Sigmoid colon (tissue), 7 donors: Measurements from ENCODE around the gene PLXNA3. TPM values are rescaled to one million over a fixed set of nuclear protein-coding genes. Genes with fewer than 3 reads are reported as not detected.

Source experiments
- DNase-seq: peaks from one replicate; pipeline ENCODE4 v3.0.0-alpha.2; 2019
- H3K27ac ChIP-seq, 4 donors: fragments of 200-600 bp; sonication (generic); one replicate each; pipeline ENCODE4 v1.5.1; 2016 to 2019; ENCODE audit warnings: mild to moderate bottlenecking in 1 of 4
- H3K27me3 ChIP-seq, 3 donors: fragments of 200-600 bp; sonication (generic); one replicate each; pipeline ENCODE4 v1.5.1; 2019; ENCODE audit warnings: mild to moderate bottlenecking in 1 of 3
- H3K36me3 ChIP-seq, 4 donors: fragments of 200-600 bp; sonication (generic); one replicate each; pipeline ENCODE4 v1.5.1; 2016 to 2019
- H3K4me1 ChIP-seq, 4 donors: fragments of 200-600 bp; sonication (generic); one replicate each; pipeline ENCODE4 v1.5.1; 2017 to 2019
- H3K4me3 ChIP-seq, 4 donors: fragments of 200-600 bp; sonication (generic); one replicate each; pipeline ENCODE4 v1.5.1; 2017 to 2019; ENCODE audit warnings: mild to moderate bottlenecking in 2 of 4, moderate library complexity in 1 of 4
- H3K9me3 ChIP-seq, 4 donors: fragments of 200-600 bp in 3 of 4; sonication (generic) in 3 of 4; one replicate each; pipeline versions ENCODE4 v1.5.1 to v1.6.1; 2013 to 2019
- EP300 ChIP-seq, 4 donors: sonication (generic); formaldehyde crosslinking; IDR thresholded peaks; one replicate each; pipeline ENCODE4 v1.6.1; 2017; ENCODE audit warnings: antibody characterized with exemption in 4 of 4
- POLR2A ChIP-seq, 2 donors: fragments of 450-650 bp; IDR thresholded peaks; one replicate each; pipeline ENCODE4 v1.6.1; 2016; ENCODE audit warnings: antibody characterized with exemption in 2 of 2, mild to moderate bottlenecking in 2 of 2, moderate library complexity in 2 of 2
- POLR2AphosphoS5 ChIP-seq, 4 donors: sonication (generic); formaldehyde crosslinking; IDR thresholded peaks; one replicate each; pipeline ENCODE4 v1.6.1; 2017; ENCODE audit warnings: antibody characterized with exemption in 4 of 4
- WGBS, 2 donors: extraction: QIAGEN DNeasy Blood & Tissue Kit; methylation state at CpG; one replicate each; pipeline ENCODE4 v1.1.7; 2013; 5-methylcytosine and 5-hydroxymethylcytosine counted together
- intact Hi-C: fragments of 100-400 bp; cut with DNase I; formaldehyde crosslinking; loops from one replicate; pipeline ENCODE4 v1.15.1; 2023
- polyA plus RNA-seq, 3 donors: library from polyadenylated mRNA; stranded (reverse); fragments of 200-250 nt; gene quantifications; one replicate each; pipeline ENCODE4 v1.2.3, GENCODE V29; 2013
- total RNA-seq, 4 donors: library from RNA; depleted of rRNA; stranded (reverse); fragments of >200 nt; gene quantifications; one replicate each; pipeline ENCODE4 v1.1.0, GENCODE V29; 2016
- TF ChIP-seq, protein P1 (sequence below), 4 experiments: fragments of 450-650 bp in 3 of 4; fragments of 200-600 bp in 1 of 4; IDR thresholded peaks; one replicate each; pipeline ENCODE4 v1.5.1; 2016 to 2019; ENCODE audit warnings: antibody characterized with exemption in 4 of 4, mild to moderate bottlenecking in 3 of 4, moderate library complexity in 2 of 4
- donor health status: healthy with polysubstance abuse.
- donor health status: Bipolar disorder and iron deficiency.
- donor health status: healthy.

PLXNA3 gene
- total and polyA plus RNA-seq, 7 donors: 3.1 to 22.9 (median 6.1) TPM

DNA sequence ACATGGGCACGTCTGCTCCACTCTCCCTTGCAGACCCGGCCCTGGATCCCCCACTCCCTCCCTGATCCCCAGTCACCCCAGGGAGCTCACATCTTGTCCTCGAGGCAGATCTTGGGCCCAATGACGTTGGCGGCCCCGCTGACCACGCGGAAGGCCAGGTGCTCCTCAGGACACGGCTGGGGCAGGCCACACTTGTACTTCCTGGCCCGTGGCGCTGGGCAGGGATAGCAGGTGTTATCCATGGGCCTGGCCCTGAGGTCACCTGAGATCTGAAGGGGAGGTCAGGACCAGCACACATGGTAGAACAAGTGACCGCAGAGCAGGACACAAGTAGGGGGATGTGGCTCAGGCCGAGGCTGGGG lies 50.3 kb downstream of the PLXNA3 start:
- no peaks in the 10 kb centered on the region for H3K4me1 ChIP-seq
- DNase-seq: no peak
- H3K9me3 ChIP-seq: no peaks in the 10 kb centered on the region
- WGBS, 2 donors: 92 to 93% methylated on average over 13 of the region's 13 CpGs
- no peaks in the 10 kb centered on the region for H3K27me3 ChIP-seq
- no peak overlapping the region for H3K27ac ChIP-seq
- H3K4me3 ChIP-seq: no peak overlapping the region
- intact Hi-C loops: no loop called here
- peaks cover 0 to 38% (median 0%) of the 10 kb centered on the region in 4 donors for H3K36me3 ChIP-seq
- no peak for TF ChIP-seq POLR2AphosphoS5 (IDR thresholded peaks at IDR 0.05)
- TF ChIP-seq, protein P1, sequence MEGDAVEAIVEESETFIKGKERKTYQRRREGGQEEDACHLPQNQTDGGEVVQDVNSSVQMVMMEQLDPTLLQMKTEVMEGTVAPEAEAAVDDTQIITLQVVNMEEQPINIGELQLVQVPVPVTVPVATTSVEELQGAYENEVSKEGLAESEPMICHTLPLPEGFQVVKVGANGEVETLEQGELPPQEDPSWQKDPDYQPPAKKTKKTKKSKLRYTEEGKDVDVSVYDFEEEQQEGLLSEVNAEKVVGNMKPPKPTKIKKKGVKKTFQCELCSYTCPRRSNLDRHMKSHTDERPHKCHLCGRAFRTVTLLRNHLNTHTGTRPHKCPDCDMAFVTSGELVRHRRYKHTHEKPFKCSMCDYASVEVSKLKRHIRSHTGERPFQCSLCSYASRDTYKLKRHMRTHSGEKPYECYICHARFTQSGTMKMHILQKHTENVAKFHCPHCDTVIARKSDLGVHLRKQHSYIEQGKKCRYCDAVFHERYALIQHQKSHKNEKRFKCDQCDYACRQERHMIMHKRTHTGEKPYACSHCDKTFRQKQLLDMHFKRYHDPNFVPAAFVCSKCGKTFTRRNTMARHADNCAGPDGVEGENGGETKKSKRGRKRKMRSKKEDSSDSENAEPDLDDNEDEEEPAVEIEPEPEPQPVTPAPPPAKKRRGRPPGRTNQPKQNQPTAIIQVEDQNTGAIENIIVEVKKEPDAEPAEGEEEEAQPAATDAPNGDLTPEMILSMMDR (IDR thresholded peaks at IDR 0.05): no peak
- TF ChIP-seq POLR2A (IDR thresholded peaks at IDR 0.05): no peak
- no peak for TF ChIP-seq EP300 (IDR thresholded peaks at IDR 0.05)

DNA sequence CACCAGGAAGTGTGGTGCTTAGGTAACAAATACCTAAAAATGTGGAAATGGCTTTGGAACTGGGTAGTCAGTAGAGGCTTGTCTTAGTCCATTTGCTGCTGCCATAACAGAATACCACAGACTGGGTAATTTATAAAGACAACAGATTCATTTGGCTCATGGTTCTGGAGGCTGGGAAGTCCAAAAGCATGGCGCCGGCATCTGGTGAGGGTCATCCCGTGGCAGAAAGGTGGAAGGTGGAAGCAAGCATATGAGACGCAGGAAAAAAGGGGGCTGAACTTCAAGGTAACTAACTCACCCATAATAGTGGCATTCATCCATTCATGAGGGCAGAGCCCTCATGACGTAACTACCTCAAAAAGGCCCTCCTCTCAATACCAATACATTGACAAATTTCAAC lies 51.4 kb downstream of the PLXNA3 start:
- no peak for DNase-seq
- H3K4me3 ChIP-seq: no peak overlapping the region
- H3K9me3 ChIP-seq: no peaks in the 10 kb centered on the region
- no peaks in the 10 kb centered on the region for H3K27me3 ChIP-seq
- H3K27ac ChIP-seq: no peak overlapping the region
- peaks cover 0 to 38% (median 0%) of the 10 kb centered on the region in 4 donors for H3K36me3 ChIP-seq
- H3K4me1 ChIP-seq: no peaks in the 10 kb centered on the region
- intact Hi-C loops: no loop called here
- WGBS, 2 donors: 93 to 97% methylated on average over 5 of the region's 5 CpGs
- TF ChIP-seq POLR2A (IDR thresholded peaks at IDR 0.05): no peak
- no peak for TF ChIP-seq POLR2AphosphoS5 (IDR thresholded peaks at IDR 0.05)
- no peak for TF ChIP-seq EP300 (IDR thresholded peaks at IDR 0.05)

DNA sequence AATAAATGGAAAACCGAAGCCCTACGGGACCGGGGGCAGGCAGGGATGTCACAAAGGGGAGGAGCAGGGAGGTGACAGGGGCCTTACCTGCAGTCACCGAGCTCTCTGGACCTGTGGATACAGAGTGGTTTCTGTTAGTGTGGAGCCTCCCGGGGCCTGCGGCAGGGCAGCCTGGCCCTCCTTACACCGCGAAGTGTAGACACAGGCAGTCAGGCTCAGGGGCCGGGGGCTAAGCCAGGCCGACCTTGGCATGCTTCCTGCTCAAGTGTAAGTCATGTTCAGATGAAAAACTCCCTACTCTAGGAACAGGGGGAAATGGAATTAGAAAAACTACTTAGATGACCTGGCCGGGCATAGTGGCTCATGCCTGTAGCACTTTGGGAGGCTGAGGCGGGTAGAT lies 53.7 kb downstream of the PLXNA3 start:
- no peak overlapping the region for H3K27ac ChIP-seq
- intact Hi-C loops: no loop called here
- 75 to 91% methylated on average over 12 of the region's 12 CpGs for WGBS, 2 donors

GRCh38 chrX:154512879-154513553 lies 54.9 kb downstream of the PLXNA3 start:
- no peaks in the 10 kb centered on the region for H3K9me3 ChIP-seq
- peaks cover 0 to 7% (median 0%) of the 10 kb centered on the region in 4 donors for H3K36me3 ChIP-seq
- H3K4me3 ChIP-seq: no peak overlapping the region
- WGBS, 2 donors: 94 to 96% methylated on average over 16 of the region's 16 CpGs
- TF ChIP-seq POLR2AphosphoS5 (IDR thresholded peaks at IDR 0.05): no peak
- H3K27me3 ChIP-seq: no peaks in the 10 kb centered on the region
- peaks cover 0 to 22% (median 16%) of the 10 kb centered on the region in 4 donors for H3K4me1 ChIP-seq
- H3K27ac ChIP-seq: no peak overlapping the region
- intact Hi-C loops: no loop called here
- DNase-seq: no peak

More for the DNA sequence above, 53.7 kb downstream of the PLXNA3 start:
- H3K4me3 ChIP-seq: no peak overlapping the region
- H3K27me3 ChIP-seq: no peaks in the 10 kb centered on the region
- H3K36me3 ChIP-seq: peaks cover 0 to 19% (median 0%) of the 10 kb centered on the region in 4 donors
- H3K9me3 ChIP-seq: no peaks in the 10 kb centered on the region
- H3K4me1 ChIP-seq: peaks cover 0 to 10% (median 5%) of the 10 kb centered on the region in 4 donors
- TF ChIP-seq POLR2AphosphoS5 (IDR thresholded peaks at IDR 0.05): no peak
- DNase-seq: no peak

- intact Hi-C loops: no loop called here
- 95 to 99% methylated on average over 2 of the region's 2 CpGs for WGBS, 2 donors
Measured at GRCh38 chrX:154513716-154514115, 55.6 kb downstream of the PLXNA3 start.

More at GRCh38 chrX:154513716-154514115, 55.6 kb downstream of the PLXNA3 start:
- Histone ChIP-seq H3K4me1 (peaks cover 0 to 24% (median 17%) of the 10 kb centered on the region in 4 donors), H3K27ac (no peak overlapping the region), H3K27me3 (no peaks in the 10 kb centered on the region), H3K9me3 (no peaks in the 10 kb centered on the region), H3K36me3 (peaks cover 0 to 6% (median 0%) of the 10 kb centered on the region in 4 donors), H3K4me3 (no peak overlapping the region)
- no peak for TF ChIP-seq EP300 (IDR thresholded peaks at IDR 0.05)
- no peak for TF ChIP-seq POLR2AphosphoS5 (IDR thresholded peaks at IDR 0.05)
- TF ChIP-seq, protein P1 (IDR thresholded peaks at IDR 0.05): no peak
- TF ChIP-seq POLR2A (IDR thresholded peaks at IDR 0.05): no peak
- DNase-seq: no peak
